GM21423 (cell line): Measurements from ENCODE around the gene KRT81.
"Not testable (repeated sequence)": the region's sequence is repeated elsewhere in the genome, so short reads cannot be mapped to it uniquely, and the experiment has no call there.

ENCODE experiments used
- ATAC-seq: cut with Tn5 transposase; IDR thresholded peaks from one replicate; pipeline ENCODE4 v1.9.1; 2021; ENCODE audit warnings: mild to moderate bottlenecking, moderate library complexity; ENCODE audit not compliant: unreplicated experiment

Gene KRT81

GRCh38 chr12:52255926-52256583 lies 35.3 kb downstream of the KRT81 start:
- ATAC-seq = no peak

- no peak for ATAC-seq
These were observed 36.2 kb downstream of the KRT81 start for GRCh38 chr12:52254965-52255751.

- ATAC-seq = no peak
These were observed 37.0 kb downstream of the KRT81 start for GRCh38 chr12:52254180-52254964.

- no peak for ATAC-seq
These were observed 37.7 kb downstream of the KRT81 start for GRCh38 chr12:52253391-52254179.

- ATAC-seq = no peak
These were observed 38.5 kb downstream of the KRT81 start for GRCh38 chr12:52252728-52253343.

- ATAC-seq = not testable (repeated sequence)
These were observed 39.1 kb downstream of the KRT81 start for GRCh38 chr12:52252175-52252615.

GRCh38 chr12:52251367-52252051 lies 39.8 kb downstream of the KRT81 start:
- ATAC-seq = no peak

GRCh38 chr12:52250048-52250990 lies 41.0 kb downstream of the KRT81 start:
- no peak for ATAC-seq

- no peak for ATAC-seq
These were observed 41.8 kb downstream of the KRT81 start for GRCh38 chr12:52249511-52250047.

GRCh38 chr12:52248541-52249461 lies 42.5 kb downstream of the KRT81 start:
- no peak for ATAC-seq

- ATAC-seq = no peak
These were observed 43.5 kb downstream of the KRT81 start for GRCh38 chr12:52247622-52248540.

- ATAC-seq = no peak
These were observed 44.4 kb downstream of the KRT81 start for GRCh38 chr12:52246720-52247621.

GRCh38 chr12:52245962-52246569 lies 45.3 kb downstream of the KRT81 start:
- no peak for ATAC-seq

GRCh38 chr12:52245259-52245961 lies 45.9 kb downstream of the KRT81 start:
- no peak for ATAC-seq
